HG03354 (cell line): ENCODE results near the gene MROH2A.

Source experiments
- ATAC-seq: cut with Tn5 transposase; IDR thresholded peaks from one replicate; pipeline ENCODE4 v1.9.1; 2021; ENCODE audit warnings: mild to moderate bottlenecking; ENCODE audit not compliant: unreplicated experiment, poor library complexity, severe bottlenecking

Gene MROH2A

DNA sequence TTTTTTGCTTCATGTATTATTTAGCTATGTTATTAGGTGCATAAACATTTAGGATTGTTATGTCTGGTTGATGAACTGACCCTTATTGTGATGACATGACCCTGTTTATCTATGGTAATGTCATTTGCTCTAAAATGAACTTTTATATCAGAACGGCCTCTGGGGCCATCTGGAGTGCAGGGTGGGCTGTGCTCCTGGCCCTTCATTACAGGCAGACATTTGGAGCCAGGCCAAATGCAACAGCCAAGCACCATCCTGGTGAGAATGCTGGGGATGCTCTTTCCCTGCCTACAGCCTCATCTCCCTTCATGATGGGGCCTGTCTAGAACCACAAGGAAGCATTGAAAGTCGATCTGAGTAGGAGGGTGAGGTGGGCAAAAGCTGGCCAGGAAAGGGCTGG lies 38.2 kb downstream of the MROH2A start:
- no peak for ATAC-seq

DNA sequence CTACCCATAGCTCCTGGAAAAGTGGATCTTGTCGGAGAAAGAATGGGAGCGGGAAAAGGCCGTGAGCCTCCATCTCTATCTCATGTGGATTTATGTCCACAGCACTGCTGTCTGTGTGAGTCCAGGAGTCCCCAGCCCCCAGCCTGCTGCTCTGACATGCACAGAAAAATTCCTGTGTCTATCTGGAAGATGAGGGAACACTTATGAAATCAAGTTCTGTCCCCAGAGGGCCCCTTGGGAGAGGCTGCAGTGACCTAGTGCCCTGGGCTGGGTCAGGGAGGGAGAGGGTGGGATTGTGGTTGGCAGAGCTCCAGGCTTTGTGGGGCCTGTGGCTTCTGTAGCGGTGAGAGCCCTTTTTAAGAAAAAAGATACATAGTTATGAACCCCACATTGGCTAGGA lies 38.6 kb downstream of the MROH2A start:
- no peak for ATAC-seq

DNA sequence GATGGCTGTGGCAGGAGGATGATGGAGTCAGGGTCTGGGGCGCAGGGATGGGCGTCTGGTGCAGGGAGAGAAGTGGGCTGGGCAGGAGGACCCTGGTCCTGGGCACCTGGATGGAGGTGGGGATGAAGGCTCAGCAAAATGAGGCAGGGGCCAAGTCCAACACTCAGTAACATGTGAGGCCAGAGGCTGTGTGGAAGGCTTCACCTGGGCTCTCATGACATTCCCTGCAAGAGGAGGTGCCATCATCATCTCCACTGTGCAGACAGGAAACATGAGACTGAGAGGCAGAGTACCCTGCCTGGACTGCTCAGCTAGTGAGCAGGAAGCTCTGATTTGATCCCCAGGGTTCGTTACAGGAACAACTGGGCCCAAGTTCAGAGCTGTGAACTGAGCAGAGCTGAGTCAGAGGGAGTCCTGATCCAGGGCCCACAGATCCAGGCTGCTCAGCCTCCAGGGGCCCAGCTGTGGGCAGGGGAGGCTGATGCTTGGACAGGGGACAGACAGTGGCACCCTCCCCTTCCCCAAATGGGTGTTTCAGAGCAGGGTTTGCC lies 39.3 kb downstream of the MROH2A start:
- no peak for ATAC-seq

DNA sequence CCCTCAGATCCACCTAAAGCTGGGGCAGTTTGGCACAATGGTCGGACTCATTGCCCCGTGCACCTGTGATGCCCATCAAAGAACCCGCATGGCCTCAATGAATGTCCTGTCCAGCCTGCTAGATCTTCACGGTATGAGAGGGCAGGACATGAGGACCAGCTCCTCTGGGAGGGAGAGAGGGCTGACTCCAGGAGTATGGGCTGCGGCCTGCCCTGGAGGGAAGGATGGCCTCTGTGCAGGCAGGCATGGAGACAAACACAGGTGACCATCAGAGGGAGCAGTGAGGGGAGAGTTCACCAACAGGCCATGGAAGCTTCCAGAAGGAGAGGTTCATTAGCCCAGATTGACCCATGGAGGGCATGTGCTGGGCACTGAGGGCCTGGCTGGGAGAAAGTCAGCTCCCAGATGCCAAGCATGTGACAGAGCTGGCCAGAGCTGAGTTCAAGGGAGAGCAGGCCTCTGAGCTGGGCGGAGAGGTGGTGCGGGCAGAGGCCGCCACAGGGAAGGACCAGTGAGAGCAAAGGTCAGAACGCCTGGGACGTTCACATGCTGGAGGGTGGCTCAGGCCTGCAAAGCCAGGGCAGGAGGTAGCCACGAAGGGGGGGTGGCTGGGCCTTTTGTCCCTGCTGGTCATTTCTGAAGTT lies 40.0 kb downstream of the MROH2A start:
- ATAC-seq: no peak

DNA sequence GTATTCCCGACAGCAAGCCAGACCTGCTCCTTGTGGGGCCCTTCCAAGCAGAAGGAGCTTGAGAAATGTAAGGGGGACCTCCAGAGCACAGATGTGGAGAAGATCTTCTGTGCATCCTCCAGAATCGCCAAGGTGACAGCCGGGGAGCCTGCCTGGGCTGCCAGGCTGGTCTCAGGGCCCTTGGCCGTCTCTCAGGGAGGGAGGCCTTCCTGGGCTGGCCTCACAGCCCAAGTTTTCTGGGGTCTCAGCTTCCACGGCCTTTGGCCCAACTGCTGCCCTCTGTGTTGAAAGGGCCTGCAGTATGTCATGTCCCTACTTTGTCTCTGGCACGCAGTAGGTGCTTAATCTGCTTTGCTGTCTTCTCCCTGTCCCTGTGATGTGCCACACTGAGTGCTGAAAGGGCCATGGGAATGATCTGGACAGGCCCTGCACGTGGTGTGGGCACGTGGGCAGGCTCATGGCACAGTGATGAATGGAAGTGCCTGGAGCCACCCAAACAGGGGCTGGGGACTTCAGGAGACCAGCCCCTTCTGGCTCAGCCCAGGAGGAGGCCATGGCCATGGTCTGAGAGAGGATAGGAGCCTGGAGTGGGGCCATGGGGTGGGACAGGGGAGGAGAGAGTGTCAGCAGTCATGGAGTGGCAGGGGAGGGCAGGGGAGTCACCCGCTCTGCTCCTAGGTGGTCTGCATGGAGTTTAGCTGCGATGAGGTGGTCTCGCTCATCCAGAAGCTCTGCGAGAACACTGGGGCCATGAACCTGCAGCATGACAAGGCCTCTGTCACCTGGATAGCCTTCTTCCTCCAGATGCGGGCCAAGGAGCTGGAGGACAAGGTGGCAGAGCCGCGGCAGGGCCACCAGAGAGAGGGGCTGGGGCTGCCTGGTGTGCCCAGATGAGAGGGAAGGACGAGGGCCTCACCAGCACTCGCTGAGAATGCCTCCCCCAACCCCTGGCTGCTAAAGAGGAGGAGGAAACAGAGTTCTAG lies 40.8 kb downstream of the MROH2A start:
- no peak for ATAC-seq

DNA sequence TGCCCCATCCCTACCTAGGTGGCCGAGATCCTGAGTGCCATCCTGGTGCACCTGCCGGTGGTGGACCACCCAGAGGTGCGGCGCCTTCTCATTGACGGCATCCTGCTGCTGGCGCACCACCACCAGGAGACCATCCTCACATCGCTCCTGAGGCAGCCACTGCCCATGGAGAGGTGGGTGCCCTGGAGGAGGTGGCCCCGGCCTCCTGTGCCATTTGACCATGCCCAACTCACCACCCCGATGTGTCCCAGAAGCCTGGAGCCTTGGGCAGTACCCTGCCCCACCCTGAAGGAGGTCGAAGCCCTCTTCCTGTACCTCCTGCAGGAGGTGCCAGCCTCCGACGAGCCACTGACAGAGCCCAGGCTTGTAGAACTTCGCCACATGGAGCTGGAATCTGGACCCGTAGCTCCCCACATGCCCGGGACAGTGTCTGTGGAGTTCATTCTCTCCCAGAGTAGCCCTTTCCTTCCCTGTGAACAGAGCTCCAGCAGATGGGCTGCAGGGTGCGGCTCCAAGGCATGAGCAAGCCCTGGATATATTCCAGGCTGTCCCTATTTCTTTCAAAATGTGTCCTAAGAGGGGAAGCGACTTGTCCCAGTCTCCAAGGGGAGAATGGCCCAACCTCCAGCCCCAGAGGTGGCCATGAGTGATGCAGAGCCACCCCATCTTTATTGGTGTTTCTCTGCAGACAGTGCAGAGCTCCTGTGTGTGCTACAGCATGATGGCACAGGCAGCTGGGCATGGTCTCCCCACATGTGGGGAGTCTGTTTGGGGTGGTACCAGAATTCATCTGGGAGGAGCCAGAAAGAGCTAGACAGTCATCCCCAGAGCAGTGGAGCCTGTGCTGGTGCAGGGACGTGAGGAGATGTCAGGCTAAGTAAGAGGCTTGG lies 42.0 kb downstream of the MROH2A start:
- ATAC-seq: no peak

DNA sequence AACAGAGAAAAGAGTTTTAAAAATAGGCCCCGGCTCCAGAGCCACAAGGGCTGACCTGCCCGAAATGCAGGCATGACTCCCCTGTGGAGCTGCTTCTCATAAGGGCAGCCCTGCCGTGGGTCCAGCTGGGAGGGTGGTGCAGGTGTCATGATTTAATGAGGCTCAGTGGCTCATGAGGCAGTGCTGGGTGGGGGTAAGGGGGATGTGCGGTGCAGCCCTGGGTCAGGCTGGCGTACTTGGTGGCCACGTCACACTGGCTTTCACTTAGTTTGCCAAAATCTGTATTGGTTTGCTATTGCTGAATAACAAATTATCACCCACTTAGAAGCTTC lies 42.6 kb downstream of the MROH2A start:
- no peak for ATAC-seq

DNA sequence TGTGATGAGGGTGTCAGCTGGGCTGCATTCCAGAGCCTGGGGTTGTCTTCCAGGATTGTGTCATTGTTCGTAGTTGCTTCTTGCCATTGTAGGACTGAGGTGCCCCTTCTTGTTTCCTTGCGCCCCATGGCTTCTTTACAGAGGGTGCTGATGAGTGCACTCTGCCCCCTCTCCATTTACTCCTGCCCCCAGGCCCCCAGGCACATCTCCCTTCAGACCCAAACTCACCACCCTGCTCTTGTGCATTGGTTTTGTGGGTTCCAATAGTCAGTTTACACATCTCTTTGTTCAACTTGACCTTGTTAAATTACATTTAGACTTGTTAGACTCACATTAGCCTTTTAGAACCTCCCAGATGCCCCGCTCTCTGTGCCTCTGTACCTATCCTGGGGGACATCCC lies 43.1 kb downstream of the MROH2A start:
- ATAC-seq: no peak

DNA sequence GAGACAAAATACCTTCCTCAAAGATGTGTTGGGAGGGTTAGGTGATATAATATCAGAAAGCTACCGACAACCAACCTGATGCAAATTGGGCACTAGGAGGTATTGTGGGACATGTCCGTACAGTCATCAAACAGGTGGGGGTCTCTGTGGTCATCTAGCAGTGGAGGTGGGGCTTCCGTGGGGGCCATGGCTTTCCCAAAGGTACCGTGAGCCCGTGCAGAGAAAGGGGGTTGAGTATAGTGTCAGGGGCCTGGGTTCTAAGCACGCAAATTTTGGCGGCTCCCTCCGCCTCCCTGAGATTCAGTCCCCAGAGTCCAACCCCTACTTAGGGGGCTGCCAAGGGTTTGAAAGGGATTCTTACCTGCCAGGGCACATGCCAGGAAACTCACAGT lies 43.6 kb downstream of the MROH2A start:
- no peak for ATAC-seq

DNA sequence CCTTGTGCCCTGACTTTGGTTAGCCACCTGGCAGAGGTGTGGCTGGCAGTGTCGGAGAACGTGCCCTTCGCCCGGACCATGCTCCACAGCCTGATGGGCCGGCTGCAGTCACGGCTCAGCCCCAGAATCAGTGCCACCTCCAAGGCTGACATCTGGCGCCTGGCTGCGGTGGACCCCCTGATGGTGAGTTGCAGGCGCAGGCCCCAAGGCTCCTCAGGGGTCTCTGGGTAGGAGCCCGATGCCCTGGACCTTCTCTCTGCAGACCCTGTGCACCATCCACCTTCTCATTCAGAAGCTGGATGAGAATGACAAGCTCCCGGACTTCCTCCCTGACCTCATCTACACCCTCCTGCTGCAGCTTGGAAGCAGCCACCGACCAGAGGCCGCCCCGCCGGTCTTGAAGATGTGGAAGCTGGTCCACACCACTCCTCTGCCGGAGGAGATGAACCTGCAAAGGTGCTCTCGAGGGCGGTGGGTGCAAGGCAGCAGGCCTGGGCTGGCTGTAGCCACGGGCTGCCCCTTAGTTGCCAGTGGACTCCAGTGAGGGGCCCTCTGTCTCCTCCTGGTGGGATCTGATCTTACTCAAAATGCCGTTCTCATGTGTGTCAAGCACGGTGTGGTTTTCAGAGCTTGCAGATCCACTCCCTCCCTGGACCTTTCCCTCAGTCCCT lies 44.1 kb downstream of the MROH2A start:
- ATAC-seq: no peak

DNA sequence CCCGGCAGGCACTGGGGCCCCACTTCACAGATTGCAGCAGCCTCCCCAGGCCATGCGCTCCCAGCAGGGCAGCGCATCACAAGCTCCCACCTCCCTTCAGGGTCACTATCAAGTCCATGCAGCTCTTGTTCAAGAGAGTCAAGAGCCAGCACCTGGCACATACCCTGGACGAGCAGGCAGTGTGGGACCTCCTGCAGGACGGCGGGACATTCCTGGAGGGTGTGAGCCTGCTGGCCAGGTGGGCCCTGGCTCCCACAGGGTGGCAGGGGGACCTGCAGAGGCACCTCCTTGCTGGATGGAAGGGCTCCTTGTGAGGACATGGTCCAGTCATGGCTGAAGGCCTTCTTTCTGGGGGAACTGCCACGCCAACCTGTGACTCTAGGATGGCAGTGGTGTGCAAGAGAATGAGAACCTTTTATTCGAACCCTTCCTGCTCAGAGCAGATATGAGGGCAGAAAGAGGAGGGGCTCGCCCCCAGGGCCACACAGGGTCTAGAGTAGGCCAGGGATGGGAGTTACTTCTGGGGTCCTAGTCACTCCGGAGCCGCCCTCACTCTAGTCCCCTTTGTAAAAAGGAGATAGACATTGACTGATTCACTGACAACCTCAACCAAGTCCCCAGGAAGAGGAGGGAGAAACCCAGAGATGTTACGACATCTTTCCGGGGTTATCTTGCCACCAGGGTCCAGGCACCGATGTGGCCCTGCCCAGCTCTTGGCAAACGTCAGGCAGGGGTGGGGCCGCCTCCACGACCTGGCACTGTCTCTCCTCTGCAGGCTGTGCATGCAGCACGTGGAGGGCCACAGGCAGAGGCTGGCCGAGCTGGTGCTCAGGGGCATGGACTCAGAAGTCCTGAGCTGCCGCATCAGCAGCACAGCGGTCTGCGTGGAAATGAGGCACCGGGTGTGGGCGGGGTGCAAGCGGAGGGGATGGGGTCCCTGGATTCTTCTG lies 44.9 kb downstream of the MROH2A start:
- ATAC-seq: no peak

DNA sequence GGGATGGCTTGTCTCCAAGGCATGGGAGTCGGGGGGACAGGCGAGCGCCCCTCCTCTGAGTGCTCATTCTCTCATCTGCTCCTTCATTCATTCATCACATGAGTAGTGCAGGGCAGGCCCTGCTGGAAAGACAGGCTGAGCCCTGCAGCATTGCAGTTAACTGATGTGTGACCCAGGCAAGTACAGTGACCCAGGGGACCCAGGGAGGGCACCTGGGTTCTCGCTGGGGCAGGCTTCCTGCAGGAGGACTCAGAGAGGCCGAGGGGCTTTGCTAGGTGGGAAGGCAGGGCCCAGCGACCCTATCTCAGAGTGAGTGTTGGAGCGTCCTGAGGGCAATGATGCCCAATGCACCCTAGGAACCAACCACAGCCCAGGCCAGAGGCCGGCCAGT lies 45.6 kb downstream of the MROH2A start:
- no peak for ATAC-seq

DNA sequence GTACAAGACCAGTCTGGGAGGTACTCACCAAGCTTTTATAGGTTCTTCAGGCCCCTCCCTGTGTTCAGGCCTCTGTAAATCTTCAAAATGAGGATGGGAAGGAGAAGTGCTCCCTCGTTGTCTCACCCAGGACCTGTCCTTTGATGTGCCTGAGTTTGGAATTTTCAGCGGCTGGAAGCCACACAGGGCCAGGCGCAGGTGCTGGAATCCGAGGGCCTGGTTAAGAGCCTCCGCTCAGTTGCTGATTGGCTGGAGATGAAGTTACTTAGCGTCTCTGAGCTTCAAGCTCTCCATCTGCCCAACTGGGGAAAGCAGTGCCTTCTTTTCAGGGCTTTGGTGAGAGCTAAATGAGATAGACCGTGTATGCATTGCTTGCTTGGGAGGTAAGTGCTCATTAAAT lies 46.2 kb downstream of the MROH2A start:
- ATAC-seq: no peak

DNA sequence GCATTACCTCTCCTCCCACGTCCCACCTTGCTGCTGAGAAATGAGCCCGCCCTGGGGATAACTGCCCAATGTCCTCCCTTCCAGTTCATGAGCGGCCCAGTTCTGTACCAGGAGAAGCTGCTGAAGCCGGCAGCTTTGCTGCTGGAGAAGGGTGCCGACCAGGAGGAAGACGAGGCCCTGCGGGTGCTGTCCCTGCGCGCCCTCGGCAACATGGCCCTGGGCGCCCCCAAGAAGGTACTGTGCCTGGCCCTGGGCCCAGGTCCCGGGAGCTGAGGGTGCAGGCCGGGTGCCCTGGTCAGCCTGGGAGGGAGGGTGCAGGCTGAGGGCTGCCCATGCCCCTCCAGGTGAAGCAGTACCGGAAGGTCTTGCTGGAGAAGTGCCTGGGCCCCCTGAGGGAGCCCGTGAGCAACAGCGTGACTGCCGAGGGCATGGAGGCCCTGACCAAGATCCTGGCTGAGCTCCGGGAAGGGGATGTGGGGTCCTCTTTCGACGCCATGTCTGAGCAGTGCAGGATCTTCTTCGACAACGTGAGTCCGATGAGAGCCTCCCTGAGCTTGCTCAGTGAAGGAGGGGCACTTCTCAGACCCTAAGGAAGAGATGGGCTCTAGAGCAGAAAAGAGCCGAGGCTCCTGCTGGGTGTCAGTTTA lies 50.5 kb downstream of the MROH2A start:
- ATAC-seq: no peak

DNA sequence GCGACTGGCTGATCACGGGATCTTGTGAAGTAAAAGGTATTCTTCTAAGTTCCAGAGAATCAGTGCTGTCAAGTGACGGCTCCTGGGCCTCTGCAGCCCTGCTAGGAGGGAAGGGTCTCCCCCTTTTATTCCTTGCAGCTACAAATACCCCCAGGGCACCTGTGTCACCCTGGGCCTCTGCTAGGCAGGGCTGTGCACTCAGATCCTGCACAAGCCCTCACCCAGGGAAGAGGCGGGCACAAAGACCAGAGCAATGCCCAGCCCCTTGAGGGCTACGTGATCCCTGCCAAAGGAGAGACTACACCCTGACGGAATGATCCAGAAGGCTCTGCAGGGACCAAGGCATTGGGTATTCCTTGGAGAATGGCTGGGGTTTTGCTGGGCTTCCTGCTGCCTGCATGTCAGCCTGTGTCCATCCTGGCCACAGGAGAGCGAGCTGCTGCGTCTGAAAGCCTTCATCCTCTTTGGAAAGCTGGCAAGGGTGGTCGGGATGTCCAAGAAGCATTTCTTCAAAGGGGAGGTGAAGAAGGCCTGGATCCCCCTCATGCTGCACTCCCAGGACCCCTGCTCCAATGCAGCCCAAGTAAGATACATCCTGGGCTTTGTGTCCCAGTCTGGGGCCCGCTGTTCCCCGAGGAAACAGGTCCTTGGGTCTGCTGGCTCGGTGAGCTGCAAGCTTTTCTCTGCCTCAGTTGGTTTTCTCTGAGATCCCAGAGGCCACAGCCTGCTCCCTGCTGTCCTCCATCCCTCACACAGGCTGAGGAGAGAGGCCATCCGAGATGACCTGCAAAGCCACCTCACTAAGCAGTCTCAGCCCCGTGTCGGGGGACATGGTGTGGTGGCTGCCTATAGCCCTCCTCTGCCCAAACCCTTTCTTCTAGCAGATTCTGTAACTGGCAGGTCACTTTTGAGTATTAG lies 51.3 kb downstream of the MROH2A start:
- ATAC-seq: no peak

DNA sequence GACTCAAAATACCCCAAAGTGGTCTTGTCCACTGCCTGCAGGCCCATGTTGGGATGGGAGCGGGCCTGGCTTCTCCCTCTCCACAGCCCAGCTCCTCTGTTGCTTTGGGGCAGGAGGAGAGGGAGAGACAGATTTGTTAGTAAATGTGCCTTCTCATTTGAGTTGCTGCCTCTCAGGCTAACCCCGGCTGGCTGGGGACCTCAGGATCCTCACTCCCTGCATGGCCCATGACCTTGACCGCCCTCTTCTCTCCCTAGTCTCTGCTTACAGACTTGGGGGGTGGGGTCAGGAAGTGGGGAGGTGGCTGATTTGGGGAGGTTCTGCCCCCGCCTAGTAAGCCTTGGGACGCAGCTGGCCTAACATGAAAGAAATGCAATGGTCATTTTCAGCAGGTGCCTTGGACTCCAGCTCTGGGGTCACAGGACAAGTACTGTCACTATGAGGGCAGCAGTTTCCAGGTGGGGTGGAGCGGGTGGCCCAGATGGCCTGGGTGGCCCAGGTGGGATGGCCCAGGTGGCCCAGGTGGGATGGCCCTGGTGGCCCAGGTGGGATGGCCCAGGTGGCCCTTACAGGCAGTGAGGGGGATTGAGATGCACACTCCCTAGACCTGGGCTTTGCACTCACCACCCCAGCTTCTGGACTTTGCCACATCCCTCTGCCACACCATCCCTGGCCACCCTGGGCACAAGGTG lies 52.1 kb downstream of the MROH2A start:
- ATAC-seq: no peak
